GM19043 (cell line): Measurements from ENCODE around the gene MFNG.

Experiments used
- ATAC-seq: cut with Tn5 transposase; IDR thresholded peaks from one replicate; pipeline ENCODE4 v1.9.1; 2021; ENCODE audit warnings: low read depth; ENCODE audit not compliant: unreplicated experiment

Gene MFNG

GRCh38 chr22:37427711-37428635 is 58.2 kb downstream of the MFNG start:
- no peak for ATAC-seq

- ATAC-seq, result no peak
Observed at GRCh38 chr22:37427135-37427710, 59.0 kb downstream of the MFNG start, which contains the start of gene ELFN2. Gene ELFN2, minus strand, starts transcription at chr22:37427479. Its CDS starts 51,945 bp downstream, at chr22:37375534.

- no peak for ATAC-seq
Observed at GRCh38 chr22:37426706-37427134, 59.5 kb downstream of the MFNG start.

- no peak for ATAC-seq
Observed at GRCh38 chr22:37425800-37426705, 60.1 kb downstream of the MFNG start.

- no peak for ATAC-seq
Observed at GRCh38 chr22:37425369-37425768, 60.8 kb downstream of the MFNG start.

- ATAC-seq, result no peak
Observed at GRCh38 chr22:37423283-37423682, 62.9 kb downstream of the MFNG start.

GRCh38 chr22:37421468-37421877 is 64.7 kb downstream of the MFNG start:
- ATAC-seq, result no peak

- ATAC-seq, result no peak
Observed at GRCh38 chr22:37420686-37421467, 65.3 kb downstream of the MFNG start.

GRCh38 chr22:37419969-37420685 is 66.1 kb downstream of the MFNG start:
- ATAC-seq, result no peak

- no peak for ATAC-seq
Observed at GRCh38 chr22:37419370-37419968, 66.7 kb downstream of the MFNG start.
